Activated gamma-delta T cell (primary cell): ENCODE measurements around the gene THBS3.
"Not testable (repeated sequence)": the region's sequence is repeated elsewhere in the genome, so short reads cannot be mapped to it uniquely, and the experiment has no call there.

Source experiments
- DNase-seq: peaks from one replicate; lab custom pipeline; 2025; lab: John Stamatoyannopoulos, UW

The THBS3 gene

DNA sequence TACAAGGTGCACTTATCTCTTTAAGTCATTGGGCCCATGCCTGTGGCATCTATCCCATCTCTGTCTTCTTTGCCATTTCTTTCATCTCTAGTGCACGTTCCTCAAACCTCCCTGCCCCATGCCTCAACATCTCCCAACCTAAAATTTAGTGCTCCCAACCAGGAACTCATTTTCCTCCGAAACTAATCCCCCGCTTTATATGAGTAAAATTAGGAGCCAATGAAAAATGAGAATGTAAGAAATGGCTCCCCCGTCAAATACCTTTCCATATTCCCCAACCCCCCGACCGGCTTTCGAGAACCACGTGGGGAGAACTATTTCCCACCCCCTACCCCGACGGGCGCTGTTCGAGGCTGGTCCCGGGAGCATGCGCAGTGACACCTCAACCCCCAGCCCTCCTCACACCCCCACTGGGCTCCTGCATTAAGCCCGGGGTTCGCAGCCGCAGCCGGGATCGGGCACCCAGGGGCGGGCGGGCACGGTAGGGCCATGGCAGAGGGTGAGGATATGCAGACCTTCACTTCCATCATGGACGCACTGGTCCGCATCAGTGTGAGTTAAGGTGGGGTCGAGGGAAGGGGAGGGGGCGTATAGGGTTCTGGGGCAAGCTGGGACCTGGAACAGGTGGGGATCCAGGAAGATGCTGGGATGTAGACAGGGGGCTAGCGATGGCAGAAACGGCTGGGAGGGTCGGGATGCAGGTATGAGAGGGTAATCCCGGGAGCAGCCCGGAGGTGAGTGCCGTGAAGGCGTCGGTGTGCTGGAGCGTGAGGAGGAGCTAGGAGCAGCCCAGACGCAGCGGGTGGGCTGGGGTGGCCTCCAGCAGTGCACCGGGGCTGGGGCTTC, 34.0 kb downstream of the THBS3 start, which contains the start of gene TRIM46:
Gene TRIM46 (plus strand): TSS at position 372 of the 846 bp plus-strand sequence. CDS start 118 bp downstream, at position 490.
- peak; percentile 25 for DNase-seq

DNA sequence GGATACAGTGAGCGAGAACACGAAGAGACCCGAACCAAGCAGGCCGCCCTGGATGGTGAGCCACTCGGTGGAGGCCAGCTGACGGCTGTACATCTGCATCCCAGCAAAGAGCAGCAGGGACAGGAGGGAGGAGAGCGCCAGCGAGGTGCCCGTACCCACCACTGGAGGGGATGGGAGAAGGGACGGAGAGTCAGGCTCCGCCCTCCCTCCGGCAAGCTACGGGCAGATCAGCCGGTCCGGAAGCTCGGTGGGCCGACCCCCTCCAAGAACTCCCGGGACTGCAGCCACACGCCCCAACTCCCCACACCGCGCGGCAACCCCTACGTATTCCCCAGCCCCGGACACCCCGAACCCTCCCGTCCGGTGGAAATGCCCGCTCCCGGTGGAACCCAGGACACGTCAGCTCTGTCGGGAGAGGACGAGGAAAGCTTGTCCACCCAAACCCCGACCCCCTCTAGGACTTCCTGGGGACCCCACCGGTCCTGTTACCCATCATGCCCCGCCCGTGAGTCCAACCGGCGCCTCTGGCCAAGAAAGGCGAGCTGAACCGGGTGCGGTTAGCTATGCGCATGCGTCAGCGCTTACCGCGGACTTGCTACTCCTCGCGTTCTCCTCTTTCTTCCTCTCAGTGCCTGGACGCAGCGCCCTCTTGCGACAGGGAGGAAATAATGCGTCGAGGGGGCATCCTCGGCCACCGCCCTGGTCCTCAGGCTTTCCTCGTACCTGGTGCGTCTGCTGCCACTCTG, 34.8 kb downstream of the THBS3 start, which contains the start of gene KRTCAP2:
Gene KRTCAP2 (minus strand): TSS at position 573 of the 746 bp plus-strand sequence. CDS start 80 bp downstream, at position 493.
- peak; percentile 75 for DNase-seq

DNA sequence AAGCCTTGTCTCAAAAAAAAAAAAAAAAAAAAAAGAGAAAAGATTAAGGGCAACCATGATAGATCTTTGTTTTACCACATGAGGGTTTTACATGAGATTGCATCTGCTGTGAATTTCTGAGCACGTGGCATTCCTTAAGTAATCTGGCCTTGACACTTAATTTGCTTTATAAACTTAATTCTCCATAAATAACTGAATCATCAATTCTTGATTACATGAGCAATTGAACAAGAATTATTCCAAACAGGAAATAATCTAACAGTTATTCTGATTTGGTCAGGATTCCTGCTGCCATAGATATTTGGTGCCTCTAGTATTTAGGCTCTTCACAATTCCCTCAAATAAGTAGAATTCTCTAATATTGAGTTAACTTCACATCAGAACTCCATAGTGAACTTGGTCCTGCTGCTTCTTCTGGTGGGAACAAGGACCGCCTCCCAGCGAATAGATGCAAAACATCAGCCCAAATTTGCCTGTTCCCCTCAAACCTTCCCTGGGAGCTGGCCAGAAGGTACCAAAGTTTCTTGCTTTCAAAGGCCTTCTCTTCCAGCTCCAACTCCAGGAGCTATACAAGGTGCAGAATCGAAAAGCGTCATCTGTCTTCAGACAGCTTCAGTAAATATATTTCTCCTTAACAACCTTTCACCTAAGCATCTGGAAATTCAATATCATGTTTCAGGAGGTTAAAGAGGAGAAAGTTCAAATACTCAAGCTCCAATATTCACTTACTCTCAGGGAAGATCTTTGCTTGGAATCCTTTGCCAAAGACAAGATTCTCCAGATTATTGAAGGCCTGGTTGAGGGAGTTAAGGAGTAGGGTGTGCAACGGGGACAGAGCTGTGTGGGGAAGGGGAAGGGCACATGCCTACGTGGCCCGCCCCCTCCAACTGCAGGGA, 35.6 kb downstream of the THBS3 start:
- DNase-seq, result no peak

- DNase-seq, result no peak
Measured at GRCh38 chr1:155170806-155171205, 36.9 kb downstream of the THBS3 start.

- no peak for DNase-seq
Measured at GRCh38 chr1:155170101-155170785, 37.5 kb downstream of the THBS3 start.

DNA sequence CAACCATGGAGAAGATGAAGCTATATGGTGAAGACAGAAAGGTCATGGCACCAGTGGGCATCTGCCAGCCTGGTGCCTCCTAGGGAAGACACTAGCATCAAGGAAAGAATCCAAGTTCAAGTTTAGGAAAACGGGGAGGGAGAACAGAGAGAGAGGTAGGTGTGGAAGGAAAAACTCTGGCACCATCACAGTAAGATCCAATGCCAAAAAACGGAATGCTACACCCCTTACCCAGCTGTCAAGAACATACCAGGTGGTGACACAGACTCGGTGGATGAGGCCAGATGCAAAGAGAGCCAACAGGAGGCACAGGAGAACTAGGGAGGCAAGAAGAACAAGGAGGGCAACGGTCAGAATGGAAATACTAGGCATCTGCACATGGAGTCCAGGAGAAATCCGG, 38.2 kb downstream of the THBS3 start:
- DNase-seq, result no peak

- DNase-seq, result no peak
Measured at GRCh38 chr1:155168456-155169210, 39.1 kb downstream of the THBS3 start.

- not testable (repeated sequence) for DNase-seq
Measured at GRCh38 chr1:155168105-155168445, 39.6 kb downstream of the THBS3 start.

DNA sequence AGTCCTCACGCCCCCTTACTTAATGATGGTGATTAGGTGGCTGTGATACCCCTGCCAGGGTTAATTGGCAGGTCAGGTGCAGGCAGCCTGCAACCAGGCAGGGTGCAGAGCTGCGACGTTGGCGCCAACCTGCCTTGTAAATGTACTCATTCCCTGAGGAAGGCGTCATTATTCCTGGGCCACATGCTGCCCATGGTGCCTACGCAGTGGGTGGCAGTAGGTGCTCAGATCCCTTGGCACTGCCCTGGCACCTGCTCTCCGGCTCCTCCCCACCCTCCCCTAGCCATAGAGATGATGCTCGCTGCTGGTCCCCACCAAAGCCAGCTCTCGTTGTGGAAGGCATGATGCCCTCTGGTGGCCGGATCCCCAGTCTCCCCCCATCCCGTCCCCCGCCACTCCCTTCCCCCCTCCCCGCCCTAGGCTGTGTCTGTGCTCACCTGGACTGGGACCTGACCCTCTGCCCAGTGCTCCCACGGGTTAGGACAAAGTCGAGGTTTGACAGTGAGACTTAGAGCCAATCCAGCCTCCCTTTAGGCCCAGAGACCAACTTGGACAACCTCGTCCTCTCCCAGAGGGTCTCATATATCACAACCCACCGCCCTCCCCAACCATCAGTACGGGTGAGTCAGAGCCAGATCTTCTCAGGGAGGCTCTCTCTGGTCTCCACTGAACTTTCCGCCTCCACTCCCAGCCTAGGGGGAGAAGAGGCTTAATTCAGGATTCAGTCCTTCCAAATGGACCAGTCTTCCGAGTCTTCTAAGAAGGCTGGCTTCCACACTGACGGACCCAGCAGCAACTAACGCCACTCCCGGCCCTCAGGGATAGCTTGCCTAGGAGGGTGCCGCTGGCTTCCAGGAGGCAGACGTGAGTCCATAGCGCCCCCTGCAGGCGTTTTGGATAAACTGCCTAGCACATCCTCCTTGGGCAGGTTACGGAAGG, 40.3 kb downstream of the THBS3 start:
- no peak for DNase-seq

- DNase-seq, result no peak
Measured at GRCh38 chr1:155166471-155167165, 41.1 kb downstream of the THBS3 start.

DNA sequence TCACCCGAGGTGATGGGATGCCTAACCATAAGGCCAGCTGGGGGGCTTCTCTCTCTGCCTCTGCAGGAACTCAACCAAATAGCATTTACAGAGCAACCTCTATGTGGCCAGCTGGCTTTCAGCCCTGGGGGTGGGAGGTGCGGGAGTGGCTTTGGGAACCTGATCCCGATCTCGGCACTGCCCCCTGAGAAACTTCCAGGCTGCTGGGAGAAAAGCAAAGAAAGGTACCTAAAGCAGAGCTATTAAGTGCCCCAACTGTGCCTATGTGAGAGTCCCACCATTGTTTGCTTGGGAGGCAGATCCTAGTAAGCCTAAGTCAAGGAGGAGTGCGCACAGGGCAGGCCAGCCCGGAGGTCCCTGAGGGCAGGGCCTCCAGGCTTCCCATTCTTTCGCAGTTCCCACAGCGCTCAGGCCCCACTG, 41.6 kb downstream of the THBS3 start:
- no peak for DNase-seq

DNA sequence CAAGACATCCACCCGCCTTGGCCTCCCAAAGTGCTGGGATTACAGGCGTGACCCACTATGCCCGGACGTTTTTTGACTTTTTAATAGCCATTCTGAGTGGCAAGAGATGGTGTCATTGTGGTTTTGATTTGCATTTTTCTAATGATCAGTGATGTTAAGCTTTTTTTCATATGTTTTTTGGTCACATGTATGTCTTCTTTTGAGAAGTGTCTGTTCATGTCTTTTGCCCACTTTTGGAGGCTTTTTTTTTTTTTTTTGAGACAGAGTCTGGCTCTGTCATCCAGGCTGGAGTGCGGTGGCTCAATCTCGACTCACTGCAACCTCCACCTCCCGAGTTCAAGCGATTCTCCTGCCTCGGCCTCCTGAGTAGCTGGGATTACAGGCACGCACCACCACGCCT, 43.1 kb downstream of the THBS3 start:
- not testable (repeated sequence) for DNase-seq

GRCh38 chr1:155163785-155164184, 43.9 kb downstream of the THBS3 start:
- DNase-seq, result not testable (repeated sequence)

DNA sequence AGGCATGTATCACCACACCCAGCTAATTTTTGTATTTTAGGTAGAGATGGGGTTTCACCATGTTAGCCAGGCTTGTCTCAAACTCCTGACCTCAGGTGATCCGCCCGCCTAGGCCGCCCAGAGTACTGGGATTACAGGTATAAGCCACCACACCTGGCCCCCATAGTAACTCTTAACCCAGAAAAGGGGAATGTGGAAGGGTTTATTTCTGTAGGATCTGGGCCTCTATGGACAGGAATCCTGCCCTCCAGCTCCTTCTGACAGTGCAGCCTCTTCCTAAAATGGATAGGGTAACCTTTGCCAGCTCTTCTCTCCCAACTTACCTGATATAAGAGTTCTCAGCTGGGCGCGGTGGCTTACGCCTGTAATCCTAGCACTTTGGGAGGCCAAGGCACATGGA, 45.1 kb downstream of the THBS3 start:
- not testable (repeated sequence) for DNase-seq

- no peak for DNase-seq
Measured at GRCh38 chr1:155160128-155160527, 47.6 kb downstream of the THBS3 start.

GRCh38 chr1:155158991-155159390, 48.7 kb downstream of the THBS3 start:
- no peak for DNase-seq

DNA sequence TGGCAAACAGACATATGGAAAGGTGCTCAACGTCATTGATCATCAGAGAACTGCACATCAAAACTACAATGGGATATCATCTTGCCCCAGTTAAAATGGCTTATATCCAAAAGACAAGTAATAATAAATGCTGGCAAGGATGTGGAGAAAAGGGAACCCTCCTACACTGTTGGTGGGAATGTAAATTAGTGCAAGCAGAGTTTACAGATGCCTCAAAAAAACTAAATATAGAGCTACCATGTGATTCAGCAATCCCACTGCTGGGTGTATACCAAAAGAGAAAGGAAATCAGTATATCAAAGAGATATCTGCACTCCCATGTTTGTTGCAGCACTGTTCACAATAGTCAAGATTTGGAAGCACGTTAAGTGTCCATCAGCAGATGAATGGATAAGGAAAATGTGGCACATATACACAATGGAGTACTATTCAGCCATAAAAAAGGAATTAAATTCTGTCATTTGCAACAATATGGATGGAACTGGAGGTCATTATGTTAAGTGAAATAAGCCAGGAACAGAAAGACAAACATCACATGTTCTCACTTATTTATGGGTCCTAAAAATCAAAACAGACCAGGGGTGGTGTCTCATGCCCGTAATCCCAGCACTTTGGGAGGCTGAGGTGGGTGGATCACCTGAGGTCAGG, 51.6 kb downstream of the THBS3 start:
- not testable (repeated sequence) for DNase-seq
